Activated T-cell treated with anti-CD3 and anti-CD28 coated beads, Interleukin-2, amount 50 U/mL, for 72 hours (primary cell): ENCODE data around the gene RXRA. TPM values are rescaled to one million over a fixed set of nuclear protein-coding genes. Genes with fewer than 3 reads are reported as not detected.

Experiments used
- ATAC-seq, 2 donors: fragments of 150-1000 bp; cut with Tn5 transposase; replicated peaks in 1 of 2; 2 replicates each; pipeline ENCODE4 v1.10.0; 2021; ENCODE audit warnings: moderate library complexity in 2 of 2, mild to moderate bottlenecking in 1 of 2
- DNase-seq, 2 donors: peaks; one replicate each; pipeline ENCODE4 v3.0.0; 2021 to 2022; ENCODE audit warnings: mixed read lengths in 1 of 2
- H3K27ac Mint-ChIP-seq: one replicate; pipeline ENCODE4 v1.8.0; 2022; ENCODE audit warnings: mild to moderate bottlenecking, moderate library complexity, mixed read lengths
- H3K27me3 Mint-ChIP-seq: one replicate; pipeline ENCODE4 v1.8.0; 2022; ENCODE audit warnings: low read depth, mixed read lengths
- H3K36me3 Mint-ChIP-seq, 2 donors: one replicate each; pipeline ENCODE4 v1.8.0; 2022; ENCODE audit warnings: mixed read lengths in 2 of 2, mild to moderate bottlenecking in 1 of 2; ENCODE audit not compliant: insufficient read depth in 2 of 2
- H3K4me1 Mint-ChIP-seq: one replicate; pipeline ENCODE4 v1.8.0; 2022; ENCODE audit warnings: low read depth, mixed read lengths
- H3K4me3 Mint-ChIP-seq, 2 donors: one replicate each; pipeline ENCODE4 v1.8.0; 2022; ENCODE audit warnings: mild to moderate bottlenecking in 2 of 2, mixed read lengths in 2 of 2, moderate library complexity in 2 of 2
- H3K9me3 Mint-ChIP-seq, 2 donors: one replicate each; pipeline ENCODE4 v1.8.0; 2022; ENCODE audit warnings: mixed read lengths in 2 of 2
- total RNA-seq, 2 donors: library from RNA; stranded (reverse); gene quantifications; one replicate each; pipeline ENCODE4 v1.2.3, GENCODE V29; 2022

Gene RXRA
- total RNA-seq, 2 donors from 2014 or later = 4.9 to 12.4 TPM

GRCh38 chr9:134403682-134404301 lies 77.5 kb downstream of the RXRA start:
- peaks cover 0 to 4% of the 10 kb centered on the region in 2 donors for H3K9me3 Mint-ChIP-seq
- peaks cover 7% of the 10 kb centered on the region for H3K27me3 Mint-ChIP-seq
- H3K36me3 Mint-ChIP-seq = peaks cover 0 to 4% of the 10 kb centered on the region in 2 donors
- H3K4me3 Mint-ChIP-seq = peak overlapping the region; percentile 37 to 59
- H3K27ac Mint-ChIP-seq = no peak overlapping the region
- ATAC-seq = peak; percentile 35 to 39
- peak in 1 of 2 donors; percentile 34 for DNase-seq
- H3K4me1 Mint-ChIP-seq = peaks cover 42% of the 10 kb centered on the region

- no peak for DNase-seq
- H3K27me3 Mint-ChIP-seq = peaks cover 7% of the 10 kb centered on the region
- H3K4me3 Mint-ChIP-seq = peak overlapping the region; percentile 37 to 59
- H3K27ac Mint-ChIP-seq = no peak overlapping the region
- no peak for ATAC-seq
- H3K4me1 Mint-ChIP-seq = peaks cover 42% of the 10 kb centered on the region
- H3K36me3 Mint-ChIP-seq = no peaks in the 10 kb centered on the region
- no peaks in the 10 kb centered on the region for H3K9me3 Mint-ChIP-seq
Measured at GRCh38 chr9:134404376-134405358, 78.4 kb downstream of the RXRA start.

DNA sequence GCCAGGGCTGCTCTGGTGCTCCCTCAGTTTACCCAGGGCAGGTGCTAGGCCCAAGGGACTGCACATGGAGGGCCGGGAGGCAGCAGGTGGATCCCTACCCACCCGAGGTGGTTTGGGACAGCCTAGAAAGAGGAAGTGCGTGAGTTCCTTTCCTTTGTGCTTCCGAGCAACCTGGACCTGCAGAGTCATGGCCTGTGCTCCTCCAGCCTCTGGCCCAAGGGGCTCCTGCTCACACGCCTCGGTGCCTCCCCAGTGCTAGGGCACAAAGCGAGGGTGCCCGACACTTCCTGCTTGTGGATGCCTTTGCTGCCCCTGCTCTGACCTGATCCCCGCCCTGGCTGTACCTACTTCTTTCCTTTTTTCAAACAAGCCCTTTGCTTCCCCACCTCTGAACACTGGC lies 79.3 kb downstream of the RXRA start:
- H3K27me3 Mint-ChIP-seq = peaks cover 7% of the 10 kb centered on the region
- no peaks in the 10 kb centered on the region for H3K36me3 Mint-ChIP-seq
- no peak for DNase-seq
- H3K27ac Mint-ChIP-seq = no peak overlapping the region
- peaks cover 42% of the 10 kb centered on the region for H3K4me1 Mint-ChIP-seq
- ATAC-seq = no peak
- H3K9me3 Mint-ChIP-seq = no peaks in the 10 kb centered on the region
- H3K4me3 Mint-ChIP-seq = peak overlapping the region in 1 of 2 donors; percentile 56

- no peak overlapping the region for H3K27ac Mint-ChIP-seq
- DNase-seq (no peak), ATAC-seq (no peak)
- peaks cover 7% of the 10 kb centered on the region for H3K27me3 Mint-ChIP-seq
- H3K4me1 Mint-ChIP-seq = peaks cover 42% of the 10 kb centered on the region
- peak overlapping the region; percentile 67 to 74 for H3K4me3 Mint-ChIP-seq
- H3K9me3 Mint-ChIP-seq = no peaks in the 10 kb centered on the region
- H3K36me3 Mint-ChIP-seq = no peaks in the 10 kb centered on the region
Measured at GRCh38 chr9:134406366-134407120, 80.3 kb downstream of the RXRA start.

- Mint-ChIP-seq H3K27me3 (peaks cover 7% of the 10 kb centered on the region), H3K4me3 (peak overlapping the region; percentile 67 to 74), H3K27ac (no peak overlapping the region), H3K9me3 (no peaks in the 10 kb centered on the region), H3K4me1 (peaks cover 42% of the 10 kb centered on the region), H3K36me3 (no peaks in the 10 kb centered on the region)
- ATAC-seq (peak; percentile 87 to 92), DNase-seq (peak; percentile 77 to 81)
Measured at GRCh38 chr9:134407121-134407779, 81.0 kb downstream of the RXRA start.

- Mint-ChIP-seq H3K36me3 (no peaks in the 10 kb centered on the region), H3K4me3 (no peak overlapping the region), H3K4me1 (peaks cover 41% of the 10 kb centered on the region), H3K27me3 (peaks cover 7% of the 10 kb centered on the region), H3K9me3 (no peaks in the 10 kb centered on the region), H3K27ac (no peak overlapping the region)
- DNase-seq = no peak
- ATAC-seq = no peak
Measured at GRCh38 chr9:134408389-134408788, 82.1 kb downstream of the RXRA start.

DNA sequence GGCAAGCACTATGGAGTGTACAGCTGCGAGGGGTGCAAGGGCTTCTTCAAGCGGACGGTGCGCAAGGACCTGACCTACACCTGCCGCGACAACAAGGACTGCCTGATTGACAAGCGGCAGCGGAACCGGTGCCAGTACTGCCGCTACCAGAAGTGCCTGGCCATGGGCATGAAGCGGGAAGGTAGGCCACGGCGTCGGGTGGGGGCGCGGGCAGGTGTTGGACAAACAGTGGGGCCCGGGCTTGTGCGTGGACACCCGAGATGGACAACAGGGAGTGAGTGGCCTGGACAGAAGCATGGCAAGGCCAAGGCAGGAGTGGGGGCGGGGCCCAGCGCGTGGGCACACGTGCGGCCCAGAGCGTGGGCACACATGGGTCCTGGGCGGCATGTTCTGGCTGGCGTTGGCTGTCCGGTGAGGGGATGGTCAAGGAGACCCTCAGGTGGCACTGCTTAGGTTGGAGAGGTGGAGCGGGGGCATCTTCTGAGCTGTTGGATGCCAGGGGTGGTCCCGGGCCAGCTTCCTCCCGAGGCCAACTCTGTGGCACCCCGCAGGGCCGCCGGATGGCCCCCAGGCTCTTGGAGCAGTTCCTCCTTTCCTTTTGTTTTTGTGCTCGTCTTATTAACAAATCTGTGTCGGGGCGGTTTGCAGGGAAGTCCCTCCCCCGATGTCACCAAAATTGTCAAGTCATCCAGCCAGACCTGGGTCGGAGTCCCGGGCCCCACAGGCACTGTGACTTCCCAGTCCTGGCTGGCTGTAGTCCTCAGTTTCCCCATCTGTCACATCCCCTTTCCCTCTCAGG lies 82.9 kb downstream of the RXRA start:
- Mint-ChIP-seq H3K27ac (no peak overlapping the region), H3K4me3 (no peak overlapping the region)
- ATAC-seq = no peak

GRCh38 chr9:134410071-134410834 lies 84.0 kb downstream of the RXRA start:
- Mint-ChIP-seq H3K27ac (no peak overlapping the region), H3K36me3 (no peaks in the 10 kb centered on the region), H3K4me3 (no peak overlapping the region), H3K9me3 (no peaks in the 10 kb centered on the region), H3K27me3 (peaks cover 7% of the 10 kb centered on the region), H3K4me1 (peaks cover 26% of the 10 kb centered on the region)
- no peak for DNase-seq
- no peak for ATAC-seq

More for the DNA sequence above, 82.9 kb downstream of the RXRA start:
- H3K4me1 Mint-ChIP-seq = peaks cover 33% of the 10 kb centered on the region
- no peaks in the 10 kb centered on the region for H3K9me3 Mint-ChIP-seq
- DNase-seq = no peak
- H3K36me3 Mint-ChIP-seq = no peaks in the 10 kb centered on the region
- peaks cover 7% of the 10 kb centered on the region for H3K27me3 Mint-ChIP-seq

- H3K36me3 Mint-ChIP-seq = no peaks in the 10 kb centered on the region
- H3K27me3 Mint-ChIP-seq = peaks cover 4% of the 10 kb centered on the region
- no peak for ATAC-seq
- H3K27ac Mint-ChIP-seq = no peak overlapping the region
- no peaks in the 10 kb centered on the region for H3K9me3 Mint-ChIP-seq
- DNase-seq = no peak
- no peak overlapping the region for H3K4me3 Mint-ChIP-seq
- H3K4me1 Mint-ChIP-seq = peaks cover 21% of the 10 kb centered on the region
Measured at GRCh38 chr9:134410835-134411217, 84.6 kb downstream of the RXRA start.

GRCh38 chr9:134411440-134412297 lies 85.4 kb downstream of the RXRA start:
- Mint-ChIP-seq H3K36me3 (no peaks in the 10 kb centered on the region), H3K4me3 (no peak overlapping the region), H3K9me3 (no peaks in the 10 kb centered on the region), H3K27ac (no peak overlapping the region), H3K4me1 (peaks cover 16% of the 10 kb centered on the region), H3K27me3 (no peaks in the 10 kb centered on the region)
- DNase-seq (no peak), ATAC-seq (no peak)

- peaks cover 10% of the 10 kb centered on the region for H3K4me1 Mint-ChIP-seq
- no peaks in the 10 kb centered on the region for H3K27me3 Mint-ChIP-seq
- DNase-seq (no peak), ATAC-seq (no peak)
- no peaks in the 10 kb centered on the region for H3K36me3 Mint-ChIP-seq
- no peaks in the 10 kb centered on the region for H3K9me3 Mint-ChIP-seq
- no peak overlapping the region for H3K4me3 Mint-ChIP-seq
- H3K27ac Mint-ChIP-seq = no peak overlapping the region
Measured at GRCh38 chr9:134412298-134412711, 86.0 kb downstream of the RXRA start.
